Urinary bladder (tissue), 4 donors: ENCODE data around the gene STAT4. TPM values are rescaled to one million over a fixed set of nuclear protein-coding genes. Genes with fewer than 3 reads are reported as not detected.

Experiments used
- DNase-seq: peaks from one replicate; pipeline ENCODE4 v3.0.0-alpha.2; 2015; ENCODE audit errors: extremely low spot score
- H3K27ac ChIP-seq: one replicate; pipeline ENCODE4 v1.5.1; 2013; ENCODE audit warnings: low read depth, mild to moderate bottlenecking, moderate library complexity
- H3K36me3 ChIP-seq: one replicate; pipeline ENCODE4 v1.6.1; 2013; ENCODE audit warnings: mild to moderate bottlenecking, moderate library complexity; ENCODE audit not compliant: insufficient read depth
- H3K4me1 ChIP-seq: one replicate; pipeline ENCODE4 v1.6.1; 2013; ENCODE audit warnings: mild to moderate bottlenecking, moderate library complexity; ENCODE audit not compliant: insufficient read depth
- H3K4me3 ChIP-seq: one replicate; pipeline ENCODE4 v1.5.1; 2013; ENCODE audit warnings: low read depth, low read length
- WGBS: extraction: QIAGEN DNeasy Blood & Tissue Kit; methylation state at CpG from one replicate; pipeline ENCODE4 v1.1.7; 2013; 5-methylcytosine and 5-hydroxymethylcytosine counted together
- polyA plus RNA-seq: library from polyadenylated mRNA; stranded (reverse); fragments of 200-250 nt; gene quantifications from one replicate; pipeline ENCODE4 v1.2.3, GENCODE V29; 2013
- small RNA-seq: library from RNA; depleted of rRNA; stranded (forward); fragments of <200 nt; gene quantifications from one replicate; pipeline ENCODE3, GENCODE V24; 2014
- total RNA-seq: library from RNA; depleted of rRNA; stranded (reverse); fragments of >200 nt; gene quantifications from one replicate; pipeline ENCODE4 v1.2.3, GENCODE V29; 2014
- donor health status: healthy with polysubstance abuse.
- donor health status: healthy.

Gene STAT4
- total and polyA plus RNA-seq, 2 donors, result 0.80 to 7.1 TPM

DNA sequence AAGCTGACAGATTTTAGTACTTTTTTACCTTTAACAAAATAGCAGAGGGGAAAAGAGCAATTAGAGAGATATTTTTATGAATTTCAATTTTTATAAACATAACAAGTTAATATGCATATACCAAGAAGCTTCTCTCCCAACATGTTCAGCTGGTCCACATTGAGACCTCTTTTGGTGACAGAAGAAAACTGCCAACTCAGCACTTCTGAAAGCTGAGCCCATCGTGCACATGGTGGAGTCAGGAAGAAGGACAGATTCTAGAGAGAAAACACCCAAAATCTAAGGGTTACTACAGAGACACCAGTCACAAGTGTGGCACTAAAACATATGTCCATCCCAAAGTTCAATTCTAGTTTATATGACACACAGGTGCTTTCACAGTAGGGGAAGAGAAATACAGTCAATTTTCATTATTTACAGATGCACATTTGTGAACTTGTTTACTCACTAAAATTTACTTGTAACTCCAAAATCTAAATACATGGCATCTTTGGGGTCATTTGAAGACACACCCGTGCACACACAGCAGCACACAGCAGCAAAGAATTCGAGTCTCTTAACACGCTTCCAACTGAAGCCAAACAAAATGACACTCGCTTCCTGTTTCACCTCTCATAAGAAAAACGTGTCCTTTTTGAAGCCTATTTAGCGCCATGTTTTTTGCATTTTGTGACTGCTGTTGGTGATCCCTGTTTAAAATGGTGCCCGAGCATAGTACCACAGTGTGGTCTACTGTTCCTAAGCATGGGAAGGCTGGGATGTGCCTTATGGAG, 168.3 kb downstream of the STAT4 start:
- no peak for DNase-seq
- H3K4me1 ChIP-seq, result peaks cover 2% of the 10 kb centered on the region
- 90% methylated on average over 8 of the region's 8 CpGs for WGBS
- H3K36me3 ChIP-seq, result peaks cover 3% of the 10 kb centered on the region
- no peak overlapping the region for H3K27ac ChIP-seq
- H3K4me3 ChIP-seq, result no peak overlapping the region

DNA sequence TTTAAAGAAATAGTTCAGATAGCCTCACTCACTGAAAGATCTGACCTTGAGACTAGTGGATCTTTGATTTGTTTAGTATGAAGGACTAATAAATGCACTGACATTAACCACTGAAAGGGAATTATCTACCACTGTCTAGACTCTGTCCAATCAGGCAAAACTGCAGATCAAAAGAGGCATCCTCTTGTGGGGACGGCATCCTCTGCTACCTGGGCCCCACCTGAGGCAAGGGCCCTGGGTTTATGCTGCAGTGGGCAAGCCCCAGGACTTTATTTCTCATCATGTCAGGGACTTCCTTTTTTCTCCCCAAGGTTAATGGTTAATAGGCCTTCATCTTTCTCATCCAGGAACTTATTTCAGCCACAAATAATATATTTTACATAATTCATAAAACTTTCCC, 169.1 kb downstream of the STAT4 start:
- WGBS, result 98% methylated on average over 1 of the region's 1 CpG

DNA sequence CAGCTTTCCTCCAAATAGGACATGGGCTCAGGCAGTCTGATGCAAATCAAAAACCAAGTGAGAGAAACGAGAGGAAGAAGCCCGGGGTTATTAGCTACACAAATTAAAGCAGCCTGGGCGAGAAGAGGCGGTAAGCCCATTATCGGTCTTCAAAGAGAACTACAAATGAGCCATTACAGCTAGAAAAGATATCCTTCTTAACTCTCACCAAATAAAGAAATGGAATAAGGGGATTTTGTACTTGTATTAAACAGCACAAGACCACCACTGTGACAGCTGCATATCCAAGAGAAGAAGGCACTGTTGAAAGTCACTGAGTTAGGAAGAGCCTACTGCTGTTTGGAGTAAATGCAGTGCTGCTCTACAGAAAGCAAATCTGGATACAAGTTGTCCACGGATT, 169.5 kb downstream of the STAT4 start:
- Histone ChIP-seq H3K27ac (no peak overlapping the region), H3K4me1 (peaks cover 2% of the 10 kb centered on the region), H3K36me3 (peaks cover 3% of the 10 kb centered on the region), H3K4me3 (no peak overlapping the region)
- no peak for DNase-seq
- 87% methylated on average over 6 of the region's 6 CpGs for WGBS

More for the DNA sequence above, 169.1 kb downstream of the STAT4 start:
- Histone ChIP-seq H3K27ac (no peak overlapping the region), H3K4me3 (no peak overlapping the region), H3K36me3 (peaks cover 3% of the 10 kb centered on the region), H3K4me1 (peaks cover 2% of the 10 kb centered on the region)
- no peak for DNase-seq

DNA sequence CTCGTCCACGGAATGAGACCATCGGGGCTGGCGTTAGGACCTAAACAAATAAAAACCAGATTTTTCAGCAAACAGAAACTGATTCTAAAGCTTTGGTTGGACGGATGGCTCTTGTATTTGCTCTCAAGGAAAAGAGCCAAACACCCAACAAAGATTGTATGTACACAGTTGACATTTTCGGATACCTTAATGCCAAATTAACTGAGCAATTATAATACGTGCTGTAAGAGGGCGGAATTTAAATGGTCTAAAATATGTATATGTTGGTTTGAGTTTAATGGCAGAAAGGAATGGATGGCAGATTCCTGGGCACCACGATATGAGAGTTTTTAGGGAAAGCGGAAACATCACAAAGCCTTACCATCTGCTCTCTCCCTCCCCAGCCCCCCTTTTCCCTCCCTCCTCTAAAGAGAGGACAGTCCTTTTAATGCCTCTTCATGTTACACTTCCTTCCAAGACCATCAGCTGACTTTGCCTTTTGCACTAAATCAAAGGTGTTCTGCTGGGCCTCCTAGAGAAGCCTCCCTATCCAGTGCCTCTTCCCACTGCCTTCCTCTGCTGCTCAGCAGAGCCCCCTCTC, 170.1 kb downstream of the STAT4 start:
- no peak overlapping the region for H3K4me3 ChIP-seq
- peaks cover 2% of the 10 kb centered on the region for H3K4me1 ChIP-seq
- peaks cover 3% of the 10 kb centered on the region for H3K36me3 ChIP-seq
- peak overlapping the region; percentile 15 for H3K27ac ChIP-seq
- DNase-seq, result no peak
- WGBS, result 70% methylated on average over 10 of the region's 10 CpGs

DNA sequence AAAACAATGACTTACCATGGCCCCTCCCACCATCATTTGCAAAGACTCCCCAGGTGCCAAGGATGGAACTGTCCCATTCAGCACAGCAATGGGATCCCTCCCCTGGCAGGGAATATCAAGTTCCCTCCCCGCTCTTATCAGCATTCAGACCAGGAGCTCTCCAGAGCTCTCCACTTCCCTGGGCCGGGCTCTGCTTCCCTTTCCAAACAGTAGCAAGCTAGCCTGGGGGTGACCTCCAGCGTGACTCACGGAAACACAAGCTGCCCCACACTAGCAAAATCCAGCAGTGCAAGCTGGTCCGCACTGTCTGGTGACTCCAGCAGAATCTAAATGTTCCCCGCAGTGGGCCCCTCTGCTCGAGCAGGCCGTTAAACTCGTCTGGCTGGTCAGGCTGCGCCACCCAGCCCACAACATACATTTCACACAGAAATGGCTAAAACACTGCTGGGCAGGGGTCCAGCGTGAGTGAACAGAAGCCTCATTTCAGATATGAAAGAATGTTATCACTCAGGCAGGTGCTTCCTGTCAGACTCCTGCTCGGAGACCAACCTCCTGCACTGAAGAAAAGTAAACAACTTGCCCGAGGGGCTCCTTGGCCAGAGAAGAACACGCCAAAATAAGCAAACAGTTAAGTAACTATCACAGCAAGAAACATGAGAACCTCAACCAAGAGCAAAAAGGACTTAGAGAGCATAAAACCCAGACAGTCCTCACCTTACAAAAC, 170.7 kb downstream of the STAT4 start:
- H3K36me3 ChIP-seq, result peaks cover 3% of the 10 kb centered on the region
- H3K27ac ChIP-seq, result peak overlapping the region; percentile 15
- H3K4me3 ChIP-seq, result no peak overlapping the region
- H3K4me1 ChIP-seq, result peaks cover 2% of the 10 kb centered on the region
- peak; percentile 81 for DNase-seq
- WGBS, result 37% methylated on average over 14 of the region's 14 CpGs

Small RNA genes within 50 kb of the gene (small RNA-seq; reads per million reads assigned to genes)
- not detected for gene RNU6-959P

Other genes starting within 250 kb of the STAT4 start
- 75.1 TPM for gene STAT1, start 136.8 kb downstream of the STAT4 start, total RNA-seq
- 61.9 TPM for gene STAT1, start 136.8 kb downstream of the STAT4 start, polyA plus RNA-seq
- gene MYO1B, start 94.4 kb upstream of the STAT4 start, total RNA-seq, result 138 TPM
- 8.7 TPM for gene MYO1B, start 94.4 kb upstream of the STAT4 start, polyA plus RNA-seq